ENCODE measurements around the gene TNFAIP8L3.

GRCh38 chr15:51130344-51130743 lies 35.6 kb upstream of the TNFAIP8L3 start:
- TF ChIP-seq CTCF (conservative IDR thresholded peaks at IDR 0.05) (no peak), EZH2 (IDR thresholded peaks at IDR 0.05; ENCODE audit: low read depth) (no peak)
